NCI-H510A treated with DMSO at 0.1 percent for 48 hours (cell line): ENCODE measurements around the gene ACSL6.

Experiments used
- DNase-seq: peaks from one replicate; lab custom pipeline; 2025; lab: John Stamatoyannopoulos, UW

ACSL6 gene

GRCh38 chr5:131979816-131980215 lies 31.6 kb downstream of the ACSL6 start:
- no peak for DNase-seq

GRCh38 chr5:131977212-131977604 lies 34.2 kb downstream of the ACSL6 start:
- DNase-seq: no peak

GRCh38 chr5:131976414-131977211 lies 34.8 kb downstream of the ACSL6 start:
- DNase-seq: no peak

GRCh38 chr5:131974956-131975726 lies 36.3 kb downstream of the ACSL6 start:
- peak; percentile 44 for DNase-seq

- no peak for DNase-seq
These were observed 36.9 kb downstream of the ACSL6 start for GRCh38 chr5:131974622-131974955.

GRCh38 chr5:131974016-131974415 lies 37.4 kb downstream of the ACSL6 start:
- DNase-seq: no peak

GRCh38 chr5:131973089-131973712 lies 38.3 kb downstream of the ACSL6 start:
- no peak for DNase-seq

GRCh38 chr5:131968396-131968954 lies 43.0 kb downstream of the ACSL6 start:
- DNase-seq: no peak

- no peak for DNase-seq
These were observed 44.9 kb downstream of the ACSL6 start for GRCh38 chr5:131966551-131966950.

GRCh38 chr5:131965826-131966415 lies 45.5 kb downstream of the ACSL6 start:
- no peak for DNase-seq

- DNase-seq: no peak
These were observed 51.6 kb downstream of the ACSL6 start for GRCh38 chr5:131959906-131960305.

- no peak for DNase-seq
These were observed 52.3 kb downstream of the ACSL6 start for GRCh38 chr5:131959136-131959535.

- no peak for DNase-seq
These were observed 53.6 kb downstream of the ACSL6 start for GRCh38 chr5:131957721-131958441.

- DNase-seq: no peak
These were observed 57.5 kb downstream of the ACSL6 start for GRCh38 chr5:131953969-131954368.

GRCh38 chr5:131952301-131952857 lies 59.1 kb downstream of the ACSL6 start:
- DNase-seq: no peak

- no peak for DNase-seq
These were observed 60.8 kb downstream of the ACSL6 start for GRCh38 chr5:131950706-131951105.

- DNase-seq: no peak
These were observed 64.0 kb downstream of the ACSL6 start for GRCh38 chr5:131947445-131947844.

GRCh38 chr5:131945551-131946168 lies 65.8 kb downstream of the ACSL6 start, which contains the start of gene MEIKIN:
MEIKIN (minus strand) TSS chr5:131945663; CDS start chr5:131945505, 158 bp downstream.
- DNase-seq: no peak

- no peak for DNase-seq
These were observed 66.5 kb downstream of the ACSL6 start for GRCh38 chr5:131944702-131945550.

- DNase-seq: no peak
These were observed 67.5 kb downstream of the ACSL6 start for GRCh38 chr5:131943916-131944315.
